DMS53 (cell line): ENCODE results near the gene UBA7.
"Not testable (repeated sequence)": the region's sequence is repeated elsewhere in the genome, so short reads cannot be mapped to it uniquely, and the experiment has no call there.

ENCODE experiments used
- DNase-seq: peaks from one replicate; lab custom pipeline; 2025; lab: John Stamatoyannopoulos, UW

UBA7 gene

GRCh38 chr3:49782277-49782676, 31.5 kb downstream of the UBA7 start:
- DNase-seq = not testable (repeated sequence)

- no peak for DNase-seq
Measured at GRCh38 chr3:49781415-49782199, 32.1 kb downstream of the UBA7 start.

- not testable (repeated sequence) for DNase-seq
Measured at GRCh38 chr3:49780975-49781365, 32.8 kb downstream of the UBA7 start.

GRCh38 chr3:49780080-49780974, 33.4 kb downstream of the UBA7 start:
- DNase-seq = no peak

GRCh38 chr3:49779358-49780079, 34.2 kb downstream of the UBA7 start:
- no peak for DNase-seq

DNA sequence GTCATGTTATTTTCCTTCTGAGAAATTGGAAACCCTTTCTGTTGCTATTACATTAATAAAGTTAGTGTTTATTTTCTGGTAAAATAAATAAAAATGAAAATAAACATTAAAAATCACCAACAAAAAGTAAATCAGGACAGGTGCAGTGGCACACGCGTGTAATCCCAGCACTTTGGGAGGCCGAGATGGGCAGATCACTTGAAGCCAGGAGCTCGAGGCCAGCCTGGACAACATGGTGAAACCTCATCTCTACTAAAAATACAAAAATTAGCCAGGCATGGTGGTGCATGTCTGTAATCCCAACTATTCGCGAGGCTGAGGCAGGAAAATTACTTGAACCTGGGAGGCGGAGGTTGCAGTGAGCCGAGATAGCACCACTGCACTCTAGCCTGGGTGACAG, 37.7 kb downstream of the UBA7 start:
- not testable (repeated sequence) for DNase-seq

GRCh38 chr3:49775538-49775937, 38.2 kb downstream of the UBA7 start:
- no peak for DNase-seq

DNA sequence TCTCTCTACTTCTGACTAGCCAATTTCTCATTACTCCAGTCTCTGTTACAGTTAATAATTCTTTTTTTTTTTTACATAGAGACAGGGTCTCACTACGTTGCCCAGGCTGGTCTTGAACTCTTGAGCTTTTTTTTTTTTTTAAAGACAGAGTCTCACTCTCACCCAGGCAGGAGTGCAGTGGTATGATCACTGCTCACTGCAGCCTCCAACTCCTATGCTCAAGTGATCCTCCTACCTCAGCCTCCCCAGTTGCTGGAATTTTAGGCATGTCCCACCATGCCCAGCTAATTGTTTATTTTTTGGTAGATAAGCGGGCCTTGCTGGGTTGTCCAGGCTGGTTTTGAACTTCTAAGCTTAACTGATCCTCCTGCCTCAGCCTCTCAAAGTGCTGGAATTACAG, 41.0 kb downstream of the UBA7 start:
- no peak for DNase-seq

GRCh38 chr3:49771340-49771938, 42.3 kb downstream of the UBA7 start:
- DNase-seq = no peak

GRCh38 chr3:49769926-49770325, 43.8 kb downstream of the UBA7 start:
- no peak for DNase-seq

- DNase-seq = no peak
Measured at GRCh38 chr3:49769286-49769915, 44.4 kb downstream of the UBA7 start.

DNA sequence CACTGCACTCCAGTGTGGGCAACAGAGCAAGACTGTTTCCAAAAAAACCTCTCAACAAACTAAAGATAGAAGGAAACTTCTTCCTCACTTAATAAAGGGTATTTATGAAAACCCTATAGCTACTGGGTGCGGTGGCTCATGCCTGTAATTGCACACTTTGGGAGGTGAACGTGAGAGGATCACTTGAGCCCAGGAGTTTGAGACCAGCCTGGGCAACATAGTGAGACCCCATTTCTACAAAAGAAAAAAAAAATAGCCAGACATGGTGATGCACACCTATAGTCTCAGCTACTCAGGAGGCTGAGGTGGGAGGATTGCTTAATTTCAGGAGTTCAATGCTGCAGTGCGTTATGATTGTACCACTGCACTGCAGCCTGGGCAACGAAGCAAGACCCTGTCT, 49.8 kb downstream of the UBA7 start:
- DNase-seq = no peak

DNA sequence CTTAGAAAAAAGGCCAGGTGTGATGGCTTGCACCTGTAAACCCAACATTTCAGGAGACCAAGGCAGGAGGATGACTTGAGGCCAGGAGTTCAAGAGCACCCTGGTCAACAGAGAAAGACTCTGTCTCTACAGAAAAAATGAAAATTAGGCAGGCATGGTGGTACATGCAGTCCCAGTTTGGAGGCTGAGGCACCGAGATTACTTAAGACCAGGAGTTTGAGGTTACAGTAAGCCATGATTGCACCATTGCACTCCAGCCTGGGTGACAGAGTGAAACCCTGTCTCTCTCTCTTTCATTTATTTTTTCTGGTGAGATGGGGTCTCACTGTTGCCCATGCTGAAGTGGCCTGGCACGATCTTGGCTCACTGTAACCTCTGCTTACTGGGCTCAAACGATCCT, 52.1 kb downstream of the UBA7 start:
- no peak for DNase-seq

DNA sequence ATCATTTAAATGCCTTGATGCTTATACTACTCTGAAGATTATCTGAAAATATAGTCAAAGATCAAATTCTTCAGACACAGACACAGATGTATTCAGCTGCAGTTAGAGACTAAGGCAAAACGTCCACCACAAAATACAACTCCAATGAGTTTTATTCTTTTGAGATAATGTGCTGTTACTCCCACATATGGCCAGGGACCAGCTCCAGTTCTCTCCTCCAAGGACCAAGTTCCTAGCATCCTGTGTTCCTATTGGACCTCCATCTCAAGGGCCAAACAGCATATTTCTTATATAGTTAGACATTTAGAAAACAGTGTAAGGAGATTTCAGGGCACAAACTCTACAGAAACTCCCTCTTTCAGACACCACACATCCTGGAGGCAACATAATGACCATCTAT, 54.5 kb downstream of the UBA7 start:
- DNase-seq = no peak

DNA sequence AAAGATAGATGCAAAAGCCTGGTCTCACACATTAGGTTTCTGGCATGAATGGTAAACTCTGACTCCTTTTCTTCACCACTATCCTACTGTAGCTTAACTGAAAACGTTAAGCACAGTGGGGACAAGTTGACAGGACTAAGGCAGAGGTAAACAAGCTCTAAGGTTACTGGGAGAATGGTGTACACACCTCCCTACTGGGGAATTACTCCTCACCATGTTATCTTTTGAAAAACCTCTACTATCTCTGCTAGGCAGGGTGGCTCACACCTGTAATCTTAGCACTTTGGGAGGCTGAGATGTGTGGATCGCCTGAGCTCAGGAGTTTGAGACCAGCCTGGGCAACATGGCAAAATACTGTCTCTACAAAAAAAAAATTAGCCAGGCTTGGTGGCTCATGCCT, 56.6 kb downstream of the UBA7 start:
- DNase-seq = no peak

DNA sequence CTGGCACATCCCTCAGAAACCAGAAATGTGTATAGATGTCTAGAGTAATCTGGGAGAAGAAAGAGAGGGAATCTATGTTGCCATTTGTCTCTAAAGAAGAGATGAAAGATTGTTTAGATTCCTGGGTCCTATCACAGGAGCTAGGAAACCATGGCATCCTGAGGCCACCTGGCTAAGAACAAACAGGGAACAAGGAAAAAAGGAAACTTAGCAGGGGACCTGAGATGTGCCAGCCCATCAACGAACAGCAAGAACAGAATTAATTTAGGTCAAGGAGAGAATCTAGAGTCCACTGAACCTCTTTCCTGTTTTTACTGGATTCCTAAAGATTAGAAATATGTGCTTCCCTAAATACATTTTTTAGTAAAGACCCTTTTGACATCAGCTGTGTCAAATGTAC, 57.7 kb downstream of the UBA7 start:
- DNase-seq = no peak
